ENCODE data around the gene PLB1.
"Not testable (repeated sequence)": the region's sequence is repeated elsewhere in the genome, so short reads cannot be mapped to it uniquely, and the experiment has no call there.

The PLB1 gene

DNA sequence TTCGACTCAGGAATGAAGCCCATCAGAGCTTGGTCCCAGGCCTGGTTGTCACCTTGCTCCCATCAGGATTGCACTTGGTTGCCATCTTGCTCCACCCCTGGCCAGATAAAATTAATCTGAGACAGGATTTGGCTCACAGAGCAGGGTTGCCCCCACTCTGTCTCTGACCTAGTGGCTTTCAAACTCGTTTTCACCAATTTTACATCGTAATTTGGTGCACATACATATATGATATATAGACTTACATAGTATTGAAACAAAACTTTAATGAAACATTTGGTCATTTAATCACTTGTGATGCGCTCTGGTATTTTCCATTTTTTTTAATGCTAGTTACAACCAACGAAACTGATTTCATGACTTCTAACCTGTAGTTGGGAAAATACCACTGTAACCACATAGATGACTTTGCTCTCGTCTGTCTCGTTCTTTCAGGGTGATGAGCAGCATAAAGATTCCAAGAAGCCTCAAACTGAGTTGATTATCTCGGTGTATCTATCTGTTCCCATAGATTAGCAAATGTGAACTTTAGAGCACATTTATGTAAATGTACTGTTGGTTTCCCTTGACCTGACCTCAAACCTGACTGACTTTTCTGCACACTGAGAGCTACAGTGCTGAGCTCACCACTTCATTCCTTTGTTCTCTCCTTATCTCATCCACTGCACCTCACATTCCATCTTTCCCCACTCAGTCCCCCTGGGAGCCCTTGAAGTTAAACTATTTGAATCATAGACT lies 30.5 kb upstream of the PLB1 start:
- no peak for DNase-seq

DNA sequence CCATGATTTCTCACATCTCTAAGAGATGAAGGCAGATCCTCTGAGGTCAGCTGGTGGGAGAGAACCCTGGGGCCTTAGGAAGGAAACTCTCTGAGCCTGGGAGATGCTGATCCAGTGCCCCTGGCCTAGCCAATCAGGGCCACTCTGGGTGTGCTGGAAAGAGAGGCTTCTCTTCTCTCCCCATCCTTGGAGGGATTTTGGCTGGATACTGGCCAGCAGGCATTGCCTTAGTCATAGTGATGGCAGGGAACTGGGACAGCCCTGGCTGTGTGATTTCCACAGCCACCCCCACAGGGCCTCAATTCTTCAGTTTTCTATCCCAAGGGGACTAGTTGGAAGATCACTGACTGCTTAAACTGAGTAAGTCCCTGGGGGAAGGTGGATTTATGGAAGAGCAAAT lies 26.6 kb upstream of the PLB1 start:
- DNase-seq, result no peak

DNA sequence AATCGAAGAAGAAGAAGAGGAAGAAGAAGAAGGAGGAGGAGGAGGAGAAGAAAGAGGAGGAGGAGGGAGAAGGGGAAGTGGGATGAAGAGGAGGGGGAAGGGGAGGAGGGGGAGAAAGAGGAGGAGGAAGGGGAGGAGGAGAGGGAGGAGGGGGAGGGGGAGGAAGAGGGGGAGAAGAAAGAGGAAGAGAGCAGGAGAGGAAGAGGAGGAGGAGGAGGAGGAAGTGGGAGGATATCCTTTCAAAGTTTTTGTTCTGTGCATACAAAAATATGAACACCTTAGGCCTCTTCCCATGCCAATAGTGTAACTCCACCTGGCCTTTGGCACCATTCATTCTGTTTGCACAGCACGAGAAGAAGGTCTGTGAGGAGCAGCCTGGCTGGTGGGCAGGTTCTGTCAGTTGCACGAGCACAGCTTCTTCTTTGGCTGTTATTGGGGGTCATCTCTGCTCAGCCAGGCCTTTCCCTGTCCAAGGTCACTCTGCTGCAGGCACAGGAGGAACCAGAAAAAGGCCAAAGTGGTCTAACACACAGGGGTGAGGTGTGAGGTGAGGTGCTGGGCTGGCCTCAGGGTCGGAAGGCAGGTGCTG lies 25.8 kb upstream of the PLB1 start:
- no peak for DNase-seq

DNA sequence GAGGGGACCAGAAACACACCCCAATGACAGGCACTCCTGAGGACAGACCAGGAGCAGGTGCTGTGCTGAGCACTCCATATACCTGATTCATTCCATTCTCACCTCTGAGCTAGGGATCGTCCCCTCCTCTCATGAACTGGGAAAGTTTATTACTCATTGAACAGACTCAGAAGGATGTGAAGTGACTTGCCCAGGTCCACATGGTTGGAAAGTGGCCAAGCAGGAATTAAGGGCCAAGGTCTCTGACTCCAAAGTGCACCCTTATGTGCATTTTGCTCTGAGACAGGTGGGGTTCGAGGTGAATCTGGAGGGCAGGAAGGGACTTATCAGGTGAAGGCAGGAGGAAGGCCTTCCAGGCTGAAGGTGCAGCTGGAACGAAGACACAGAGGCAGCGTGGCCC lies 25.1 kb upstream of the PLB1 start:
- no peak for DNase-seq

GRCh38 chr2:28471214-28471613 lies 24.6 kb upstream of the PLB1 start:
- DNase-seq, result no peak

DNA sequence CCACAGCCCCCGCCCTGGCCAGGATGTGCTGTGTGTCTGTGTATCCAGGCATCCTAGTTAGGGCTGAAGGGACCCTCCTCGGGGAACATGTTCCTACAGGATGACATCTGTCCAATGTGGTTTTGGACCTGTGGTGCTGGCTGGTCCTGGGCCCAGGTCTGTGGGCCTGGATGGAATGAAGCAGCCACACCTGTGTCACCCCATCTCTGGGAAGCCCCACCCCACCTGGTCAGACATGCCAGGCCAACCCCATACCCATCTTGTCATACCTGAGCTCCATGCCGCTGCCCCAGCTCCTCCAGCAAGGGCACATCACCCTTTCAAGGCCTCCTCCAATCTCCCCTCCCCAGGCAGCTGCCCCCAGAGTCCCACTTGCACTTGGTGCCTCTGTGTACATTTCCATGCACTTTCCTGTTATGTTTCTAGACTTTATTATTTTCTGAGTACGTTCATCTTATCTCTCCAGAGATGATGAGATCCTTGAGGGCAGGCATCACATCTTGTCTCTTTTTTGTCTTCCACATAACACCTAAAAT lies 24.1 kb upstream of the PLB1 start:
- DNase-seq, result no peak

GRCh38 chr2:28472641-28473040 lies 23.2 kb upstream of the PLB1 start:
- DNase-seq, result not testable (repeated sequence)

GRCh38 chr2:28475088-28475595 lies 20.7 kb upstream of the PLB1 start:
- no peak for DNase-seq

DNA sequence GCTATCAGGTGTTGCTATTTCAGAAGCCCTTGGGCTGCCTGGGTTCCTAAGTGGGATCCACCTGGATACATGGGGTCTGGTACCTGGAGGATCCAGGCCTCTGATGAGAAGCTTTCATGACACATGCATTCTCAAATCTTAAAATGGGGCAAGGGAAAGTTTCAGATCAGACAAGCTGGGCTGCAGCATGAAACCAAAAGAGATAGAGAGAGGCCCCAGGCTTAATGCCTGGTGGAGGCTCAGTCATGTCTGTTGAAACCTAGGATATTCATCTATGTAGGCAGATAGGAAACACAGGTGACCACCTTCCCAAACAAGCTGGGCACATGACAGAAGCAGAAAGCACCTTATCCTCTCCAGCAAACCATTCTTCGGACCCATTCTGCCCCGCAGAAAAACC lies 18.8 kb upstream of the PLB1 start:
- DNase-seq, result no peak

DNA sequence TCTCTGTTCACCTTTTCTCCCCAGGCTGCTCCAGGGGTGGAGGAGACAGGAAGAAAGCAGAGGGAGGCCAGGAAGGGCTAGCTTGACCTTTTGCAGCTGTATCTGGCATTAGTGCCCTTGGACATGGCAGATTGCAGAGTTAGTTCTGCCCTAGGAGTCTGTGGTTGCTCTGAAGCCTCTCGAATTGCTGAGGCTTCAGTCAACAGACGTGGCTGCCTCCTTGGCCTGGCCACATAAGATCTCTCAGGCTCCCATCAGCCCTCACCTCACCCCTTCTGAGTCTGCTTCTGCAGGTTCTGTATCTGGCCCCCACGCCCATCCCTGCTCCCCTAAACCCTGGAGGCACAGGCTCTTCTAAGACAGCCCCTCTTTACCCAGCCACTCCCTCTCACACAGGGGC lies 18.2 kb upstream of the PLB1 start:
- DNase-seq, result no peak

DNA sequence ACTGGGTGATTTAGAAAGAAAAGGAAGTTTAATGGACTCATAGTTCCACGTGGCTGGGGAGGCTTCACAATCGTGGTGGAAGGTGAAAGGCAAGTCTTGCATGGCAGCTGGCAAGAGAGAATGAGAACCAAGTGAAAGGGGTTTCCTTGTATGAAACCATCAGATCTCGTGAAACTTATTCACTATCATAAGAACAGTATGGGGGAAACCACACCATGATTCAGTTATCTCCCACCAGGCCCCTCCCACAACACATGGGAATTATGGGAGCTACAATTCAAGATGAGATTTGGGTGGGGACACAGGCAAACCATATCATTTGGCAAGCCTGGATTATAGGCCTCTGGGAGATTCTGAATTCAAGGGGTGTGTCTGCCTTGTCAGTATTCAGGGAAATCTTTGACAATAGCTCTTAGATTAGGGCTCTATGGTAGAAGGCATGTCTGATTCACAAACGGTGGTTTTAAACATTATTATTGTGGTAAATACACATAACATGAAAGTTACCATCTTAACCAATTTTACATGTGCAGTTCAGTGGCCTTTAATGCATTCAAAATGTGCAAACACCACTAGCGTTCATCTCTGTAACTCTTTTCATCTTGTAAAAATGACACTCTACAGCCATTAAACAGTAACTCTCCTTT lies 15.3 kb upstream of the PLB1 start:
- DNase-seq, result no peak

DNA sequence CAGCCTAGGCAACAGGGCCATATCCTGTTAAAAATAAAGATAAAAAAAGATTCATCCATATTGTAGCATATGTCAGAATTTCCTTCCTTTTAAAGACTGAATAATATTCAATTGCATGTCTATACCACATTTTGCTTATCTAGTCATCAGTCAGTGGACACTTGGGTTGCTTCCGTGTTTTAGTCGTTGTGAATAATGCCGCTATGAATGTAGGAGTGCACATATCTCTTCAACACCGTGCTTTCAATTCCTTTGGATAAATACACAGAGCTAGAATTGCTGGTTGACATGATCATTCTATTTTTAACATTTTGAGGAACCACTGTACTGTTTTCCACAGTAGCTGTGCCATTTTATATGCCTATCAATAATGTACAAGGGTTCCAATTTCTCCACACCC lies 14.0 kb upstream of the PLB1 start:
- no peak for DNase-seq

GRCh38 chr2:28484835-28485234 lies 11.0 kb upstream of the PLB1 start:
- DNase-seq, result no peak

- no peak for DNase-seq
These were observed 9.3 kb upstream of the PLB1 start for GRCh38 chr2:28486526-28486925.

- DNase-seq, result no peak
These were observed 8.6 kb upstream of the PLB1 start for GRCh38 chr2:28487258-28487657.

- no peak for DNase-seq
These were observed 7.6 kb upstream of the PLB1 start for GRCh38 chr2:28488083-28488830.

DNA sequence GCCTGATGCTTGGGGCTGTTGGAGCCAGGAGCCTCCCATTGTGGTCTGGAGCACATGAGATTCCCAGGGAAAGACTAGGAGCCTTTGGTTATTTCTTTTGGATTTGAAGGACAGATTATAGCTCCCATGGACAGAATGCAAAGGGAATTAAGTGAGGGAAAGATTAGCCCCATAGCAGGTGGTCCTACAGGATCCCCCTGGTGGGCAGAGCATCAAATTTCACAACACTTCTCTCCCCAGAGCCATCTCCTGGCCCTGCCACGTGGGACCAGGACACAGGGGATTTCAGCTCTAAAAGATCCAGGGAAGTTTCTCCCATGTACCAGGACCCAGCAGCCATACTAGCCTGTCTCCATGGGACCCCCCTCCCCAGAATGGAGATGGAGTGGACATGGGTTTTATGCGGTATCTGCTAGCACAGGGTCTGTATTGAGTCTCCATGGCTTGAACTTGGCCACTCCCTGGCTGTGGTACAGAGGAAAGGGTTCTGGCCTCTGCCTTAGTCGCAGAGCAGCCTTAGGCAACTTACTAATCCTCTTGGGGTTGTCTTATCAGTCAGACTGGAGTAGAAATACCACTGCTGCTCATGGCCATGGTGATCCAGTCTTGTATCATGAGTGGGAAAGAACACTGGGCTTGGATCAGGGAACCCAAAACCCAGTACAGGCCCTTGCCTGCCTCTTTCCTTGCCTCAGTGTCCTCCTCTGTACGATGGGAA lies 6.8 kb upstream of the PLB1 start:
- DNase-seq, result no peak

GRCh38 chr2:28490558-28490957 lies 5.3 kb upstream of the PLB1 start:
- DNase-seq, result no peak

- DNase-seq, result no peak
These were observed 3.6 kb upstream of the PLB1 start for GRCh38 chr2:28492282-28492681.

GRCh38 chr2:28493636-28494035 lies 2.2 kb upstream of the PLB1 start:
- DNase-seq, result no peak

- DNase-seq, result no peak
These were observed 921 bp downstream of the PLB1 start for GRCh38 chr2:28496781-28497180.

DNA sequence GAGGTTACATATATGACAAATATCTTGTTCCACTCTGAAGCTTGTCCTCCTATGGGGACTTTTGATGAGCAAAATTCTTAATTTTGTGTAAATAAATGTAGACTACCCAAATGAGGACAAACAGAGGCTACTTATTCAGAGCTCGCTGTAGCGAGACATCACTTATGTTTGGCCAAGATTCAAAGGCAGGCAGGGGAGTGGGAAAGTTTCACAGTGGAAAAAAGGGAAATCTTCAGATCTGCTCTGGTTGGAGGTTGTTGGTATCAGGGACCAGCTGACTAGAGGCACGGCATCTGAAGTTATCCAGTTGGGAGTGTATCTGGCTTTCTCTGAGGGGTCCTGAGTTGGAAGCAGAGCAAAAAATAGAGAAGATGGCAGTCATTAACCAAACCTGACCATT lies 1.3 kb downstream of the PLB1 start:
- DNase-seq, result no peak

- no peak for DNase-seq
These were observed 3.4 kb downstream of the PLB1 start for GRCh38 chr2:28499282-28499681.
